K562 (cell line): ENCODE results near the gene GPR68. TPM values are rescaled to one million over a fixed set of nuclear protein-coding genes. Genes with fewer than 3 reads are reported as not detected.

Experiments
- ATAC-seq: fragments of 200-7000 bp; cut with Tn5 transposase; 3 replicates; pipeline ENCODE4 v1.9.1; 2020; ENCODE audit warnings: moderate library complexity
- BruUV-seq: library from RNA; stranded (reverse); fragments of 400-500 nt; replicated peaks from 2 replicates; lab custom pipeline; 2021; lab: Mats Ljungman, UMichigan
- CTCF ChIA-PET: fragments of 300-600 bp; formaldehyde crosslinking; extraction: SDS; loops from one replicate; lab custom pipeline; 2021; ENCODE audit warnings: low intra/inter-chr PET ratio; lab: Yijun Ruan, JAX
- POLR2A ChIA-PET: fragments of 300-600, 350-650 bp; sonication (Branson Sonifier 250); formaldehyde crosslinking; extraction: SDS; loops from one replicate; lab custom pipeline; 2021; ENCODE audit warnings: antibody characterized with exemption, inconsistent platforms; lab: Yijun Ruan, JAX
- DNase-seq, 4 experiments: peaks; one replicate each; pipeline versions ENCODE4 v3.0.0 to v3.0.0-alpha.2; 2011 to 2018; ENCODE audit warnings: low spot score in 3 of 4, mixed read lengths in 3 of 4; ENCODE audit errors: extremely low read depth in 1 of 4
- FAIRE-seq: peaks from 2 replicates; lab custom pipeline; 2011; peaks lifted over from hg19 to GRCh38; lab: Jason Lieb, UNC
- H2AFZ ChIP-seq: 2 replicates; pipeline ENCODE4 v1.6.0; 2011; ENCODE audit warnings: low read depth, low read length, control low read depth, inconsistent platforms
- H3K27ac ChIP-seq: fragments of 200-600 bp; 3 replicates; pipeline ENCODE4 v1.8.0; 2011; ENCODE audit warnings: low read depth, mild to moderate bottlenecking, control low read depth, inconsistent platforms, low read length, moderate library complexity, mixed read lengths; ENCODE audit errors: extremely low read depth
- H3K27me3 ChIP-seq, 2 experiments: fragments of 300-600 bp in 1 of 2; 2 replicates in 1 of 2; 3 replicates in 1 of 2; pipeline versions ENCODE4 v1.6.0 to v1.8.0; 2011; ENCODE audit warnings: inconsistent platforms in 2 of 2, low read length in 2 of 2, mild to moderate bottlenecking in 1 of 2, mixed read lengths in 1 of 2, moderate library complexity in 1 of 2; ENCODE audit not compliant: control insufficient read depth in 2 of 2, insufficient read depth in 2 of 2
- H3K36me3 ChIP-seq: fragments of 300-600 bp; 3 replicates; pipeline ENCODE4 v1.8.0; 2011; ENCODE audit warnings: mild to moderate bottlenecking, low read length, inconsistent platforms; ENCODE audit not compliant: control insufficient read depth, insufficient read depth
- H3K4me1 ChIP-seq, 2 experiments: fragments of 200-600 bp in 1 of 2; replicated peaks in 1 of 2; 2 replicates in 1 of 2; 3 replicates in 1 of 2; pipeline versions ENCODE4 v1.5.1 to v1.8.0; 2011; ENCODE audit warnings: inconsistent platforms in 2 of 2, low read length in 2 of 2, mild to moderate bottlenecking in 1 of 2, mixed read lengths in 1 of 2, moderate library complexity in 1 of 2; ENCODE audit not compliant: control insufficient read depth in 2 of 2, insufficient read depth in 2 of 2
- H3K4me2 ChIP-seq: 2 replicates; pipeline ENCODE4 v1.6.1; 2011; ENCODE audit warnings: low read length, control low read depth, inconsistent platforms, mixed read lengths; ENCODE audit not compliant: insufficient read depth
- H3K4me3 ChIP-seq: fragments of 200-600 bp; sonication (generic), shearing (Covaris generic); 2 replicates; pipeline ENCODE4 v1.5.1; 2016; ENCODE audit warnings: control low read depth, inconsistent platforms
- H3K79me2 ChIP-seq: fragments of 200-600 bp; 3 replicates; pipeline ENCODE4 v1.8.0; 2011; ENCODE audit warnings: low read length, inconsistent platforms; ENCODE audit not compliant: control insufficient read depth, insufficient read depth
- H3K9ac ChIP-seq, 2 experiments: 2 replicates each; pipeline versions ENCODE4 v1.6.0 to v1.6.1; 2011; ENCODE audit warnings: low read depth in 2 of 2, low read length in 2 of 2, control low read depth in 1 of 2, inconsistent platforms in 1 of 2, mild to moderate bottlenecking in 1 of 2, mixed read lengths in 1 of 2; ENCODE audit not compliant: insufficient read depth in 1 of 2
- H3K9me1 ChIP-seq: one replicate; pipeline ENCODE4 v1.6.0; 2011; ENCODE audit warnings: inconsistent platforms, mild to moderate bottlenecking, low read length, moderate library complexity; ENCODE audit not compliant: control insufficient read depth, insufficient read depth
- H3K9me3 ChIP-seq: replicated peaks from 2 replicates; pipeline ENCODE4 v1.5.1; 2011; ENCODE audit warnings: low read depth, low read length, inconsistent platforms; ENCODE audit not compliant: control insufficient read depth, insufficient read depth
- H4K20me1 ChIP-seq: replicated peaks from 2 replicates; pipeline ENCODE4 v1.6.1; 2011; ENCODE audit warnings: low read length, inconsistent platforms, mixed read lengths; ENCODE audit not compliant: control insufficient read depth, insufficient read depth
- DNMT1 ChIP-seq: fragments of 450-650 bp; IDR thresholded peaks from 2 replicates; pipeline ENCODE4 v1.6.1; 2016; ENCODE audit warnings: antibody characterized with exemption, mild to moderate bottlenecking
- GABPB2 ChIP-seq: fragments of 250-450 bp; sonication (Bioruptor Pico); conservative IDR thresholded peaks from 2 replicates; pipeline ENCODE4 v1.5.1; 2021; ENCODE audit warnings: mild to moderate bottlenecking
- KDM1A ChIP-seq, 2 experiments: fragments of 450-650 bp; IDR thresholded peaks; 2 replicates each; pipeline ENCODE4 v1.6.1; 2016; ENCODE audit warnings: mild to moderate bottlenecking in 2 of 2
- L3MBTL2 ChIP-seq: fragments of 450-650 bp; IDR thresholded peaks from 2 replicates; pipeline ENCODE4 v1.6.1; 2016; ENCODE audit warnings: mild to moderate bottlenecking, moderate library complexity
- MTA2 ChIP-seq: fragments of 450-650 bp; IDR thresholded peaks from 2 replicates; pipeline ENCODE4 v1.6.1; 2016; ENCODE audit warnings: low read depth
- NFATC3 ChIP-seq: fragments of 450-650 bp; IDR thresholded peaks from 2 replicates; pipeline ENCODE4 v1.6.1; 2017; ENCODE audit warnings: mild to moderate bottlenecking
- NR2C2 ChIP-seq, 2 experiments: fragments of 200-800 bp in 1 of 2; sonication (Bioruptor generic) in 1 of 2; sonication (generic) in 1 of 2; formaldehyde crosslinking in 1 of 2; IDR thresholded peaks; 2 replicates each; pipeline versions ENCODE4 v1.6.1 to v1.8.0; 2016 to 2022; ENCODE audit warnings: mild to moderate bottlenecking in 1 of 2, missing compliant biosample characterization in 1 of 2, missing genetic modification characterization in 1 of 2, missing genetic modification reagents in 1 of 2
- PHB2 ChIP-seq: fragments of 450-650 bp; IDR thresholded peaks from 2 replicates; pipeline ENCODE4 v1.6.1; 2017; ENCODE audit warnings: low read depth
- RB1 ChIP-seq: fragments of 450-650 bp; IDR thresholded peaks from 2 replicates; pipeline ENCODE4 v1.6.1; 2017; ENCODE audit warnings: low read depth, mild to moderate bottlenecking
- RUNX1 ChIP-seq: sonication (generic); IDR thresholded peaks from 2 replicates; pipeline ENCODE4 v1.6.1; 2016; ENCODE audit warnings: antibody characterized with exemption, low read depth
- SMAD4 ChIP-seq: fragments of 250-450 bp; sonication (Bioruptor Pico); conservative IDR thresholded peaks from 2 replicates; pipeline ENCODE4 v1.8.0; 2021; ENCODE audit warnings: inconsistent platforms, mild to moderate bottlenecking, moderate library complexity
- SRSF9 ChIP-seq: fragments of 200-400 bp; formaldehyde crosslinking; IDR thresholded peaks from 2 replicates; pipeline ENCODE4 v1.6.1; 2017; ENCODE audit warnings: low read depth, low read length, borderline replicate concordance
- TAF15 ChIP-seq: fragments of 200-400 bp; formaldehyde crosslinking; IDR thresholded peaks from 2 replicates; pipeline ENCODE4 v1.6.1; 2017; ENCODE audit warnings: mild to moderate bottlenecking, low read depth, low read length, moderate library complexity
- YY1 ChIP-seq, 3 experiments: IDR thresholded peaks; 2 replicates each; pipeline ENCODE4 v1.6.1; 2011; ENCODE audit warnings: low read length in 2 of 3, mild to moderate bottlenecking in 2 of 3, moderate library complexity in 2 of 3, borderline replicate concordance in 1 of 3, control low read depth in 1 of 3, low read depth in 1 of 3; ENCODE audit not compliant: insufficient read depth in 3 of 3, insufficient replicate concordance in 2 of 3, control insufficient read depth in 1 of 3, insufficient read length in 1 of 3; ENCODE audit errors: extremely low read depth in 1 of 3
- WGBS: fragments of 100-300 bp; shearing (Covaris generic); methylation state at CpG from one replicate; pipeline ENCODE4 v1.1.6; 2016; ENCODE audit warnings: low coverage, mixed read lengths; ENCODE audit not compliant: insufficient coverage; ENCODE audit errors: missing lambda C conversion rate; 5-methylcytosine and 5-hydroxymethylcytosine counted together
- in situ Hi-C: fragments of 300-500 bp; cut with MboI; formaldehyde crosslinking; loops from 4 replicates; pipeline ENCODE4 v1.15.0; 2018; ENCODE audit warnings: inconsistent platforms, mixed read lengths
- intact Hi-C: fragments of 100-400 bp; cut with micrococcal nuclease; formaldehyde crosslinking; loops from 2 replicates; pipeline ENCODE4 v1.14.2; 2022
- polyA plus RNA-seq, 8 experiments: library from polyadenylated mRNA; depleted of rRNA in 4 of 8; stranded (reverse) in 5 of 8; unstranded in 3 of 8; fragments of >200 nt; fragmentation: Nextera tagmentation in 2 of 8; fragmentation: Illumina TruSeq in 1 of 8; extraction: Ambion mirVana in 2 of 8; extraction: Trizol in 1 of 8; gene quantifications; 2 replicates each; pipeline versions ENCODE4 v1.2.1 to v1.2.3, GENCODE V29; 2011 to 2014; ENCODE audit warnings: inconsistent platforms in 1 of 8, missing spikeins in 1 of 8
- total RNA-seq, 7 experiments: library from RNA; depleted of rRNA in 6 of 7; stranded (reverse); fragments of >200 nt in 6 of 7; fragmentation: Illumina TruSeq in 2 of 7; extraction: Trizol in 2 of 7; gene quantifications; 2 replicates each; pipeline versions ENCODE4 v1.2.1 to v1.2.3, GENCODE V29; 2011 to 2021; ENCODE audit warnings: low replicate concordance in 1 of 7

GPR68 gene
- total and polyA plus RNA-seq, 9 of the 15 experiments (the other 6 are each of a cell fraction or from before 2014, with no cell fraction given), result 0.41 to 9.4 (median 3.7) TPM

DNA sequence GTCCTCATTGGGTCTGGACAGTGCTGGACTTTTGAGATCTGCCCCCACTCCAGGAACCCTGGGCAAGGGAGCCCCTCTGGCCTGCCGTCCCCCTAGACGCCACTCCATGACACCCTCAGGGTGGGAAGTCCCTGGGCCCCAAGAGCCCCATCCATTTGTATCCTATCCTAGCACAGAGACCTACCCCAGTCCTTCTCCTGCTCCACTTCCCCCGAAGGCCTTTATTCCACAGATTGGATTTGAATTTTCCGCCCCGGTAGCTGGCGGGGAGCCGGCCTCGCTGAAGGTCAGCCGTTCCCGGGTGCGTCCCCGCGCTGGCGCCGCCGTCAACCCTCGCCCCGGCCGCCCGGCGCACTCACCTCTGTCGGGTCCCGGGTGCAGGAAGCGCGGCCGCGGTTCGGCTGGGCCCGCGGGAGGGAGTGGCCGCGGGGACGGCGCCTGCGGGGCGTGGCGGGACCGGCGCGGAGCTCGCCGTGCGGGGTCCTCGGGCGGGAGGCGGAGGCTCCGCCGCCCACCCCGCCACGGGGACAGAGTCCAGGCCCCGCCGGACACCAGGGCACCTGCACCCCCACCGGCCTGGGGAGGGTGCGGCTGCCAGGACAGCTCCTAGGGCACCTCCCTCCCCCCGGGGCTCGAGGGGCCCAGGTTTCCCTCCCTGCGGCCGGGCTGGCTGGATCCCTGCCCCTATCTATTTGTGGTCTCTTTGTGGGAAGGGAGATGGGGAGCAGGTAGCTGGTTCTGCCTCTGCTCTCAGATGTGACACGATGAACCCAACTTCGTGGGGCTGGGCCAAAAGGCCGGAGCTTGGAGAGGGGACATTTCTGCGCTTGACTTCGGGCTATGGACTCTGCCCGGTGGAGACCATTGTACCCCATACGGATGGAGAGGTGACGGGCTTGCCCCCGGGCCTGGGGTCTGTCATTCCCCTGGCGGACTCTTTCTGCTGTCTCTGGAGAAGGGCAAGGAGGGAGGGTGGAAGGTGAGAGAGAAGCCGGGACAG is 19.9 kb upstream of the GPR68 start (continued):
- no peak for TF ChIP-seq NFATC3
- TF ChIP-seq NR2C2 (CRISPR knock-in tag; IDR thresholded peaks at IDR 0.05), result no peak
- peak; percentile 5; the same call in 1 of the 2 replicates for TF ChIP-seq NR2C2 (tag; IDR thresholded peaks at IDR 0.05)
- peak; percentile 59; the same call in 1 of the 2 replicates for TF ChIP-seq L3MBTL2
- peak; percentile 35; the same call in 1 of the 2 replicates for TF ChIP-seq RB1
- TF ChIP-seq SMAD4 (CRISPR knock-in tag), result 0 out of 2 replicates have a peak, but pooled peaks have one; percentile 41
- TF ChIP-seq YY1 (IDR thresholded peaks at IDR 0.05; ENCODE audit: borderline replicate concordance in 1 of 3, control insufficient read depth in 1 of 3, extremely low read depth in 1 of 3, insufficient read depth in 3 of 3, insufficient read length in 1 of 3, insufficient replicate concordance in 2 of 3, low read depth in 1 of 3, low read length in 2 of 3), result peak in 1 of 3 experiments; percentile 6

DNA sequence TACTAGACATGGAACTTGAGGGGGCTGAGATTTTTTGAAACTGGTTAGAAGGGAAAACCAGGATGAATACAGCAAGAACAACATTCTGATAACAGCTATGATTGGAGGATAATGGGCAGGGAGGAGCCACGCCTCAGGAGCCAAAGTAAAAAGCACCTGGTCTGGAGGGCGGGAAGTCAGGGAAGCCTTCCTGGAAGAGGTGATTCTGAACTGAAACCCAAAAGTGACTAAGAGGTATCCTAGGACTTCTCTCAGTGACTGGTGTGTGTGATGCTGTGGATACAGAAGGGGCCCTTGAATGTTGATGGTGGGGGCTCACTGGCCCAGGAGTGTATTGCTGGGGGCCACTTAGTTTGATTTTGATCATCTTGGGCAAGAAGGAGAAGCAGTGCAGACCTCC is 18.8 kb upstream of the GPR68 start:
- peak overlapping the region; percentile 84 for H3K27ac ChIP-seq
- ATAC-seq, result no peak
- H3K4me3 ChIP-seq, result peak overlapping the region; percentile 61
- BruUV-seq, result no TSS peak
- H3K9me3 ChIP-seq, result no peaks in the 10 kb centered on the region
- H3K79me2 ChIP-seq, result peaks cover 31% of the 10 kb centered on the region
- DNase-seq, result no peak
- no peaks in the 10 kb centered on the region for H3K27me3 ChIP-seq
- in situ Hi-C loops (no loop called here), intact Hi-C loops (no loop called here)
- H2AFZ ChIP-seq, result no peak overlapping the region
- H3K4me2 ChIP-seq, result peak overlapping the region; percentile 87
- H4K20me1 ChIP-seq, result no peaks in the 10 kb centered on the region
- CTCF ChIA-PET, result no interaction called here
- H3K9me1 ChIP-seq, result no peaks in the 10 kb centered on the region
- H3K4me1 ChIP-seq, result peaks cover 31 to 38% of the 10 kb centered on the region in 2 experiments; a peak in 4 of 5 replicates
- WGBS, result 56% methylated on average over 2 of the region's 2 CpGs
- no peak for FAIRE-seq
- peak overlapping the region; percentile 88 to 93; a peak in 3 of 4 replicates for H3K9ac ChIP-seq
- H3K36me3 ChIP-seq, result no peaks in the 10 kb centered on the region; the same call in 2 of the 3 replicates
- POLR2A ChIA-PET, result interaction anchor here (0.6 kb wide), 1 partner anchor 1259 kb away, joined by 3 read pairs; no protein-coding TSS in a partner anchor
- TF ChIP-seq SRSF9, result no peak
- no peak for TF ChIP-seq TAF15
- TF ChIP-seq MTA2, result no peak
- TF ChIP-seq DNMT1, result no peak
- no peak for TF ChIP-seq RUNX1
- TF ChIP-seq GABPB2 (CRISPR knock-in tag), result no peak
- TF ChIP-seq KDM1A (IDR thresholded peaks at IDR 0.05), result peak; percentile 67 to 72
- TF ChIP-seq PHB2, result no peak
